Hepatocyte (in vitro differentiated cells): Measurements from ENCODE around the gene ST8SIA1.

Experiments used
- CTCF ChIP-seq: fragments of 200-600 bp; sonication (generic); IDR thresholded peaks from 2 replicates; pipeline ENCODE4 v1.5.1; 2016; ENCODE audit warnings: antibody characterized with exemption, mild to moderate bottlenecking; ENCODE audit not compliant: poor library complexity
- EZH2phosphoT487 ChIP-seq: fragments of 200-600 bp; sonication (generic); IDR thresholded peaks from one replicate; pipeline ENCODE4 v1.6.1; 2018; ENCODE audit warnings: antibody characterized with exemption, mild to moderate bottlenecking, low read depth, moderate library complexity; ENCODE audit not compliant: unreplicated experiment, severe bottlenecking

GRCh38 chr12:22289250-22289649, 45.3 kb downstream of the ST8SIA1 start:
- TF ChIP-seq CTCF (no peak), EZH2phosphoT487 (no peak)
